ENCODE measurements around the gene ONECUT3.

DNA sequence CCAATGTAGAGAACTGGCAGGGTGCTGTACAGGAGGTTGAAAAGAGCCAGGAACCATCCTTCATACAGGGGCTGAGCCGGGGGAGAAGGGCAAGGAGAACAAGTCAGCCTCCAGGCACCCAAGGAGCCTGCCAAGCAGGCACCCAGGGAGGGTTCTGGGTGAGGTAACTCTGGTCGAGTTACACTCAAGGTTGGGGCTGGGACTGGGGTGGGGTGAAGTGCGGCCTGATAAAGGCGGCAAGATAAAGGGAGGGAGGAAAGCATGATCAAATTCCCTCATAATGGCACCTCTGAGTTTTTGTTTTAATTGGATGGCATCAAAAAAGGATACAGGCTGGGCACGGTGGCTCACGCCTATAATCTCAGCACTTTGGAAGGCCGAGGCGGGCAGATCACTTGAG is 33.8 kb downstream of the ONECUT3 start:
- TF ChIP-seq, protein P1, sequence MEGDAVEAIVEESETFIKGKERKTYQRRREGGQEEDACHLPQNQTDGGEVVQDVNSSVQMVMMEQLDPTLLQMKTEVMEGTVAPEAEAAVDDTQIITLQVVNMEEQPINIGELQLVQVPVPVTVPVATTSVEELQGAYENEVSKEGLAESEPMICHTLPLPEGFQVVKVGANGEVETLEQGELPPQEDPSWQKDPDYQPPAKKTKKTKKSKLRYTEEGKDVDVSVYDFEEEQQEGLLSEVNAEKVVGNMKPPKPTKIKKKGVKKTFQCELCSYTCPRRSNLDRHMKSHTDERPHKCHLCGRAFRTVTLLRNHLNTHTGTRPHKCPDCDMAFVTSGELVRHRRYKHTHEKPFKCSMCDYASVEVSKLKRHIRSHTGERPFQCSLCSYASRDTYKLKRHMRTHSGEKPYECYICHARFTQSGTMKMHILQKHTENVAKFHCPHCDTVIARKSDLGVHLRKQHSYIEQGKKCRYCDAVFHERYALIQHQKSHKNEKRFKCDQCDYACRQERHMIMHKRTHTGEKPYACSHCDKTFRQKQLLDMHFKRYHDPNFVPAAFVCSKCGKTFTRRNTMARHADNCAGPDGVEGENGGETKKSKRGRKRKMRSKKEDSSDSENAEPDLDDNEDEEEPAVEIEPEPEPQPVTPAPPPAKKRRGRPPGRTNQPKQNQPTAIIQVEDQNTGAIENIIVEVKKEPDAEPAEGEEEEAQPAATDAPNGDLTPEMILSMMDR (tag by site-specific recombination; IDR thresholded peaks at IDR 0.05): no peak
- TF ChIP-seq ZNF274 (IDR thresholded peaks at IDR 0.05; ENCODE audit: low read length): no peak
- TF ChIP-seq ZNF274 (tag by site-specific recombination; IDR thresholded peaks at IDR 0.05; ENCODE audit: borderline replicate concordance): no peak
- TF ChIP-seq ZNF366 (tag by site-specific recombination; conservative IDR thresholded peaks at IDR 0.05): no peak
- no peak for TF ChIP-seq ZNF843 (tag by site-specific recombination; IDR thresholded peaks at IDR 0.05)
- no peak for TF ChIP-seq REST (tag by site-specific recombination; IDR thresholded peaks at IDR 0.05)
- no peak for TF ChIP-seq ZSCAN4 (tag by site-specific recombination; IDR thresholded peaks at IDR 0.05)
- no peak for TF ChIP-seq ZNF521 (tag by site-specific recombination; IDR thresholded peaks at IDR 0.05)
- no peak for TF ChIP-seq GFI1B (tag by site-specific recombination; IDR thresholded peaks at IDR 0.05)
- no peak for TF ChIP-seq ZNF621 (tag by site-specific recombination; IDR thresholded peaks at IDR 0.05)
- no peak for TF ChIP-seq ZNF19 (tag by site-specific recombination; IDR thresholded peaks at IDR 0.05; ENCODE audit: low read depth)
- no peak for TF ChIP-seq ZNF132 (tag by site-specific recombination; IDR thresholded peaks at IDR 0.05; ENCODE audit: borderline replicate concordance)
- TF ChIP-seq YY1 (tag by site-specific recombination; IDR thresholded peaks at IDR 0.05): no peak
- TF ChIP-seq ZBTB49 (tag by site-specific recombination; IDR thresholded peaks at IDR 0.05; ENCODE audit: low read depth): no peak
- TF ChIP-seq PBX3 (CRISPR knock-in tag; IDR thresholded peaks at IDR 0.05): no peak

Data from HEK293 (cell line).